HepG2 (cell line): ENCODE results near the gene SDK2. TPM values are rescaled to one million over a fixed set of nuclear protein-coding genes. Genes with fewer than 3 reads are reported as not detected.

ENCODE experiments used
- ATAC-seq: fragments of 200-7000 bp; cut with Tn5 transposase; 3 replicates; pipeline ENCODE4 v1.9.1; 2020; ENCODE audit warnings: mild to moderate bottlenecking, moderate library complexity
- BruUV-seq: library from RNA; stranded (reverse); fragments of 400-500 nt; replicated peaks from 2 replicates; lab custom pipeline; 2021; lab: Mats Ljungman, UMichigan
- CTCF ChIA-PET: fragments of 300-600 bp; formaldehyde crosslinking; extraction: SDS; loops from one replicate; lab custom pipeline; 2021; ENCODE audit warnings: low total read pairs, inconsistent platforms, low intra/inter-chr PET ratio; lab: Yijun Ruan, JAX
- POLR2A ChIA-PET: fragments of 350-600 bp; sonication (Branson Sonifier 250); formaldehyde crosslinking; loops from one replicate; lab custom pipeline; 2020; ENCODE audit warnings: antibody characterized with exemption, inconsistent platforms; lab: Yijun Ruan, JAX
- DNase-seq: peaks from one replicate; pipeline ENCODE4 v3.0.0-alpha.2; 2015; ENCODE audit warnings: low spot score
- FAIRE-seq: peaks from 3 replicates; lab custom pipeline; 2011; peaks lifted over from hg19 to GRCh38; lab: Jason Lieb, UNC
- H2AFZ ChIP-seq: one replicate; pipeline ENCODE4 v1.6.1; 2011; ENCODE audit warnings: low read length, inconsistent platforms
- H3K27ac ChIP-seq: fragments of 300-600 bp; 3 replicates; pipeline ENCODE4 v1.8.0; 2011; ENCODE audit warnings: mixed run types, mild to moderate bottlenecking, mixed read lengths, low read length, inconsistent platforms; ENCODE audit not compliant: insufficient read depth; ENCODE audit errors: extremely low read length
- H3K27me3 ChIP-seq, 2 experiments: fragments of 200-600 bp in 1 of 2; 2 replicates in 1 of 2; 3 replicates in 1 of 2; pipeline versions ENCODE4 v1.6.0 to v1.8.0; 2011; ENCODE audit warnings: low read length in 2 of 2, mild to moderate bottlenecking in 2 of 2, moderate library complexity in 2 of 2, inconsistent platforms in 1 of 2; ENCODE audit not compliant: insufficient read depth in 2 of 2, control insufficient read depth in 1 of 2
- H3K36me3 ChIP-seq, 2 experiments: fragments of 200-600 bp in 1 of 2; replicated peaks in 1 of 2; 2 replicates in 1 of 2; 3 replicates in 1 of 2; pipeline versions ENCODE4 v1.5.1 to v1.8.0; 2011; ENCODE audit warnings: low read length in 2 of 2, inconsistent platforms in 1 of 2; ENCODE audit not compliant: insufficient read depth in 2 of 2, control insufficient read depth in 1 of 2
- H3K4me1 ChIP-seq: 2 replicates; pipeline ENCODE4 v1.5.1; 2012; ENCODE audit warnings: low read length, inconsistent platforms; ENCODE audit not compliant: insufficient read depth
- H3K4me2 ChIP-seq: 2 replicates; pipeline ENCODE4 v1.6.0; 2011; ENCODE audit warnings: low read depth, low read length, inconsistent platforms
- H3K4me3 ChIP-seq, 3 experiments: fragments of 200-600 bp in 1 of 3; sonication (generic), shearing (Covaris generic) in 1 of 3; replicated peaks in 1 of 3; 2 replicates each; pipeline ENCODE4 v1.5.1; 2011 to 2016; ENCODE audit warnings: low read length in 3 of 3, inconsistent platforms in 2 of 3, low read depth in 2 of 3, mild to moderate bottlenecking in 2 of 3, control low read depth in 1 of 3, mixed read lengths in 1 of 3; ENCODE audit not compliant: insufficient read depth in 1 of 3
- H3K79me2 ChIP-seq: one replicate; pipeline ENCODE4 v1.6.1; 2011; ENCODE audit warnings: low read length, inconsistent platforms; ENCODE audit not compliant: insufficient read depth
- H3K9ac ChIP-seq: 2 replicates; pipeline ENCODE4 v1.6.0; 2011; ENCODE audit warnings: mild to moderate bottlenecking, low read depth, low read length, inconsistent platforms; ENCODE audit not compliant: insufficient read depth
- H3K9me3 ChIP-seq: 2 replicates; pipeline ENCODE4 v1.5.1; 2012; ENCODE audit warnings: mild to moderate bottlenecking, low read length
- H4K20me1 ChIP-seq: 2 replicates; pipeline ENCODE4 v1.6.0; 2011; ENCODE audit warnings: inconsistent platforms, mild to moderate bottlenecking, low read length, moderate library complexity; ENCODE audit not compliant: insufficient read depth
- ATF1 ChIP-seq: IDR thresholded peaks from 2 replicates; pipeline ENCODE4 v1.6.1; 2016; ENCODE audit warnings: mild to moderate bottlenecking, control low read depth
- ATF7 ChIP-seq, 2 experiments: fragments of 450-650 bp in 1 of 2; sonication (generic) in 1 of 2; formaldehyde crosslinking in 1 of 2; IDR thresholded peaks; 2 replicates each; pipeline versions ENCODE4 v1.4.0 to v1.6.1; 2016 to 2020; ENCODE audit warnings: antibody characterized with exemption in 1 of 2, mild to moderate bottlenecking in 1 of 2, missing genetic modification reagents in 1 of 2
- BRCA1 ChIP-seq: sonication (generic); formaldehyde crosslinking; IDR thresholded peaks from 2 replicates; pipeline ENCODE4 v1.4.0; 2020; ENCODE audit warnings: missing genetic modification reagents
- ESRRA ChIP-seq: sonication (generic); formaldehyde crosslinking; IDR thresholded peaks from 2 replicates; pipeline ENCODE4 v1.5.1; 2020; ENCODE audit warnings: mild to moderate bottlenecking, low read depth, missing genetic modification reagents
- FOSL1 ChIP-seq: sonication (generic); formaldehyde crosslinking; IDR thresholded peaks from 2 replicates; pipeline ENCODE4 v1.9.0; 2021; ENCODE audit warnings: missing genetic modification reagents, borderline replicate concordance
- FOXA3 ChIP-seq: IDR thresholded peaks from 2 replicates; pipeline ENCODE4 v1.6.1; 2016; ENCODE audit warnings: missing genetic modification reagents, missing compliant biosample characterization
- KAT7 ChIP-seq: IDR thresholded peaks from 2 replicates; pipeline ENCODE4 v1.6.1; 2018; ENCODE audit warnings: borderline replicate concordance, missing compliant biosample characterization
- MYC ChIP-seq: sonication (generic); formaldehyde crosslinking; IDR thresholded peaks from 2 replicates; pipeline ENCODE4 v1.9.0; 2021; ENCODE audit warnings: missing genetic modification reagents, borderline replicate concordance
- PLSCR1 ChIP-seq: sonication (generic); formaldehyde crosslinking; IDR thresholded peaks from 2 replicates; pipeline ENCODE4 v1.5.0; 2020; ENCODE audit warnings: missing genetic modification reagents, mild to moderate bottlenecking, borderline replicate concordance
- RXRB ChIP-seq: IDR thresholded peaks from 2 replicates; pipeline ENCODE4 v1.6.1; 2016; ENCODE audit warnings: borderline replicate concordance, missing genetic modification reagents, missing compliant biosample characterization
- TBX3 ChIP-seq: fragments of 450-650 bp; IDR thresholded peaks from 2 replicates; pipeline ENCODE4 v1.6.1; 2017; ENCODE audit warnings: antibody characterized with exemption, mild to moderate bottlenecking, inconsistent platforms, borderline replicate concordance
- YY1 ChIP-seq: IDR thresholded peaks from 2 replicates; pipeline ENCODE4 v1.6.1; 2011; ENCODE audit warnings: low read length, low read depth, moderate library complexity, mild to moderate bottlenecking; ENCODE audit not compliant: insufficient read depth, insufficient replicate concordance
- ZFP36L1 ChIP-seq: sonication (generic); formaldehyde crosslinking; IDR thresholded peaks from 2 replicates; pipeline ENCODE4 v1.8.0; 2022; ENCODE audit warnings: mild to moderate bottlenecking, missing genetic modification reagents, moderate library complexity
- ZFX ChIP-seq: sonication (generic); formaldehyde crosslinking; IDR thresholded peaks from 2 replicates; pipeline ENCODE4 v1.4.0; 2020; ENCODE audit warnings: mild to moderate bottlenecking, low read depth, missing genetic modification reagents, moderate library complexity
- ZNF18 ChIP-seq: sonication (generic); formaldehyde crosslinking; IDR thresholded peaks from 2 replicates; pipeline ENCODE4 v1.8.0; 2022; ENCODE audit warnings: mild to moderate bottlenecking, missing genetic modification reagents; ENCODE audit not compliant: insufficient replicate concordance
- ZNF292 ChIP-seq: sonication (generic); formaldehyde crosslinking; IDR thresholded peaks from 2 replicates; pipeline ENCODE4 v1.8.1; 2022; ENCODE audit warnings: mild to moderate bottlenecking, low read depth, missing genetic modification reagents, borderline replicate concordance
- ZNF839 ChIP-seq: sonication (generic); formaldehyde crosslinking; IDR thresholded peaks from 2 replicates; pipeline ENCODE4 v1.4.0; 2020; ENCODE audit warnings: missing genetic modification reagents, mild to moderate bottlenecking, borderline replicate concordance
- ZNF879 ChIP-seq: sonication (generic); formaldehyde crosslinking; IDR thresholded peaks from 2 replicates; pipeline ENCODE4 v1.8.1; 2023; ENCODE audit warnings: missing genetic modification reagents
- WGBS: methylation state at CpG from one replicate; pipeline ENCODE4 v1.1.6; 2017; ENCODE audit warnings: low lambda C conversion rate; 5-methylcytosine and 5-hydroxymethylcytosine counted together
- in situ Hi-C: cut with HindIII; loops from 2 replicates; pipeline ENCODE4 v1.10.0; 2017; ENCODE audit warnings: low pct_unique_long_range_greater_than_20kb; ENCODE audit not compliant: extremely low pct_ligation_motif_present
- intact Hi-C: fragments of 100-400 bp; cut with micrococcal nuclease; formaldehyde crosslinking; loops from one replicate; pipeline ENCODE4 v1.10.0; 2022; ENCODE audit not compliant: unreplicated experiment
- polyA plus RNA-seq, 8 experiments: library from polyadenylated mRNA; depleted of rRNA in 3 of 8; stranded (reverse) in 7 of 8; unstranded in 1 of 8; fragments of >200 nt; fragmentation: Illumina TruSeq in 4 of 8; extraction: Trizol in 4 of 8; gene quantifications; 2 replicates each; pipeline versions ENCODE4 v1.2.1 to v1.2.3, GENCODE V29; 2011 to 2016; ENCODE audit warnings: low read depth in 4 of 8, missing spikeins in 1 of 8, mixed read lengths in 1 of 8; ENCODE audit not compliant: insufficient read depth in 1 of 8
- total RNA-seq, 5 experiments: library from RNA; depleted of rRNA; stranded (reverse); fragments of >200 nt; fragmentation: Illumina TruSeq; extraction: Trizol; gene quantifications; 2 replicates each; pipeline ENCODE4 v1.2.3, GENCODE V29; 2016; ENCODE audit warnings: low read depth in 1 of 5

The SDK2 gene
- total and polyA plus RNA-seq, 2 of the 13 experiments (the other 11 are each of a cell fraction or from before 2014, with no cell fraction given): not detected

- ChIA-PET POLR2A (no interaction called here), CTCF (no interaction called here)
- H3K27me3 ChIP-seq: peaks cover 22 to 87% of the 10 kb centered on the region in 2 experiments
- TF ChIP-seq ATF7 (IDR thresholded peaks at IDR 0.05) (no peak), ATF7 (CRISPR knock-in tag; IDR thresholded peaks at IDR 0.05) (no peak), RXRB (CRISPR knock-in tag) (no peak), ATF1 (CRISPR knock-in tag) (no peak)
- H3K27ac ChIP-seq: no peak overlapping the region
- no peak overlapping the region for H3K4me2 ChIP-seq
- H3K9me3 ChIP-seq: no peaks in the 10 kb centered on the region
- no peak overlapping the region for H3K9ac ChIP-seq
- BruUV-seq: no TSS peak
- intact Hi-C loops (no loop called here), in situ Hi-C loops (no loop called here)
- H3K4me3 ChIP-seq: no peak overlapping the region
- WGBS: 34% methylated on average over 16 of the region's 16 CpGs
- H4K20me1 ChIP-seq: no peaks in the 10 kb centered on the region
- no peaks in the 10 kb centered on the region for H3K79me2 ChIP-seq
- no peaks in the 10 kb centered on the region for H3K4me1 ChIP-seq
- H2AFZ ChIP-seq: no peak overlapping the region
- H3K36me3 ChIP-seq: no peaks in the 10 kb centered on the region
- FAIRE-seq (no peak), ATAC-seq (no peak), DNase-seq (no peak)
Observed at GRCh38 chr17:73541561-73541981, 102.7 kb downstream of the SDK2 start.

- Histone ChIP-seq H3K27ac (no peak overlapping the region), H3K36me3 (no peaks in the 10 kb centered on the region), H3K9ac (no peak overlapping the region), H3K79me2 (no peaks in the 10 kb centered on the region), H4K20me1 (no peaks in the 10 kb centered on the region), H3K4me2 (no peak overlapping the region), H2AFZ (no peak overlapping the region), H3K27me3 (peaks cover 20 to 85% of the 10 kb centered on the region in 2 experiments), H3K9me3 (no peaks in the 10 kb centered on the region), H3K4me3 (no peak overlapping the region), H3K4me1 (no peaks in the 10 kb centered on the region)
- WGBS: 17% methylated on average over 6 of the region's 6 CpGs
- ChIA-PET POLR2A (no interaction called here), CTCF (no interaction called here)
- ATAC-seq (no peak; the same call in 2 of the 3 replicates), DNase-seq (no peak), FAIRE-seq (no peak)
- in situ Hi-C loops: no loop called here
- intact Hi-C loops: no loop called here
- no TSS peak for BruUV-seq
- TF ChIP-seq ESRRA (CRISPR knock-in tag) (no peak), BRCA1 (CRISPR knock-in tag) (no peak), ZFP36L1 (no peak), ZNF879 (CRISPR knock-in tag) (no peak), MYC (CRISPR knock-in tag) (no peak), YY1 (no peak), ZNF18 (CRISPR knock-in tag) (no peak), KAT7 (CRISPR knock-in tag) (no peak), FOXA3 (CRISPR knock-in tag) (no peak), ZFX (CRISPR knock-in tag) (no peak), ZNF292 (no peak), TBX3 (no peak), ZNF839 (CRISPR knock-in tag) (no peak), FOSL1 (CRISPR knock-in tag) (no peak), PLSCR1 (CRISPR knock-in tag) (no peak)
Observed at GRCh38 chr17:73541111-73541510, 103.1 kb downstream of the SDK2 start.
